GM12801 (cell line): ENCODE results near the gene IRF3.

Experiments used
- CTCF ChIP-seq: IDR thresholded peaks from one replicate; pipeline ENCODE4 v1.5.1; 2011; ENCODE audit warnings: control low read depth; ENCODE audit not compliant: insufficient read length; ENCODE audit errors: extremely low read depth

IRF3 gene

DNA sequence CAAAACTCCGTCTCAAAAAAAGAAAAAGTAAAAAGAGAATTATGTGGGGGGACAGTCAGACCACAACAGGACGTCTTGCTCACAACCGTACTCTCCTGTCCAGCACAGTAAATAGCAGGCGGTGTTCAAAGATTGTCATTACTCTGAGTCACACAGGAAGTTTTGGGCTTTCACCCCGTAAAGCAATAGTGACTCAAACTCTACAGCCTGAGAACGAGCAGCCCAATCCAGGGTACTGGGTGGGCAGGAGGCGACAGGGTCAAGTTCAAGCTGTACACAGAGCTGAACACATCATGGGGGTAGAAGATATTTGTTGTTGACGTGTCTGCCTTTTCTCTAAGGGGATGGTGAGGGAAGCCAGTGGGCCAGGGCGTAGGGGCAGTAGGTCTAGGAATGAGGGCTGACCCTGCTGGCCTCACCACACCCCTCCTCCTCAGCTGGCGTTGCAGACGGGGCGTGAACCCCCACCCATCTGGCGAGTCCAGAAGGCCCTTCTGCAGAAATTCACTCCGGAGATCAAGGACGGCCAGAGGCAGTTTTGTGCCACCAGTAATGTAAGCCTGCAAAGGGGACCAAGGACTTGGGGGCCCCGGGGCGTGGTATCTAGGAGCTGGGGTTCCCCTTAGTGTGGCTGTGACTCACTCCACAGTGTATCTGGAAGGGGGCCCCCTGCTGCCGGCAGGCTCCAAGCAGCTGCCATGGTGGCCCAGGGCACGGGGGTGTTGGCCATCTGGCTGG lies 51.4 kb downstream of the IRF3 start:
- TF ChIP-seq CTCF: no peak

GRCh38 chr19:49613374-49613773 lies 52.3 kb downstream of the IRF3 start:
- TF ChIP-seq CTCF: no peak
